ENCODE results near the gene GLP2R.
"Not testable (repeated sequence)": the region's sequence is repeated elsewhere in the genome, so short reads cannot be mapped to it uniquely, and the experiment has no call there.

GRCh38 chr17:9783465-9783864 is 42.3 kb upstream of the GLP2R start:
- TF ChIP-seq OVOL2 (CRISPR knock-in tag; IDR thresholded peaks at IDR 0.05; ENCODE audit: borderline replicate concordance); AR (CRISPR knock-in tag; IDR thresholded peaks at IDR 0.05); ATF2 (CRISPR knock-in tag; IDR thresholded peaks at IDR 0.05; ENCODE audit: borderline replicate concordance, low read depth): not testable (repeated sequence)
